ENCODE data around the gene SHROOM3. TPM values are rescaled to one million over a fixed set of nuclear protein-coding genes. Genes with fewer than 3 reads are reported as not detected.
"Not testable (repeated sequence)": the region's sequence is repeated elsewhere in the genome, so short reads cannot be mapped to it uniquely, and the experiment has no call there.

Gene SHROOM3
- total RNA-seq (11.7 TPM), polyA plus RNA-seq (16.6 TPM)

- DNase-seq (ENCODE audit: extremely low spot score), result no peak
- 33% methylated on average over 9 of the region's 9 CpGs for WGBS
- no peak within 1 kb of the TSS for H3K27ac ChIP-seq (ENCODE audit: low read depth)
- no peaks in the 10 kb centered on the region for H3K4me1 ChIP-seq (ENCODE audit: insufficient read depth)
- no peaks in the 10 kb centered on the region for H3K36me3 ChIP-seq (ENCODE audit: insufficient read depth)
- H3K4me3 ChIP-seq (ENCODE audit: low read depth, low read length), result no peak within 1 kb of the TSS
Measured at GRCh38 chr4:76434901-76435527, at the start of gene SHROOM3. SHROOM3 (plus strand) TSS chr4:76435229; CDS start chr4:76436053, 824 bp downstream.

DNA sequence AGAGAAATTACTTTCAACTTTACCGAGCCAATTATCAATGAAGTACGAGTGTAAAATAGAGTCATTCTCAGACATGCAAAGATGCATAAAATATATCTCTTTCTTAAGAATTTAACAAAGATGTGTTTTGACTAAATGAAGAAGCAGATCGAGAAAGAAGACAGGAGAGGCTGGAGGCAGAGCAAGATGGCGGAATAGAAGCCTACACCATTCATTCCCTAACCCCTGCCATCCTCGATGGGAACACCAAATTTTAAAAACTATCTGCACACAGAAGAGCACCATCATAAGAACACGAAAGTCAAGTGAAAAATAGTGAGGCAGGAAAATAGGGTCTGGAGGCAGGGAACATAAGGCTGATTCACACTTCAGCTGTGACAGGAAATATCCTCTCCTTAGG is 49.1 kb upstream of the SHROOM3 start:
- Histone ChIP-seq H3K27ac (ENCODE audit: low read depth) (no peak overlapping the region), H3K4me1 (ENCODE audit: insufficient read depth) (no peaks in the 10 kb centered on the region), H3K4me3 (ENCODE audit: low read depth, low read length) (no peak overlapping the region), H3K36me3 (ENCODE audit: insufficient read depth) (no peaks in the 10 kb centered on the region)
- 93% methylated on average over 6 of the region's 6 CpGs for WGBS
- no peak for DNase-seq (ENCODE audit: extremely low spot score)

DNA sequence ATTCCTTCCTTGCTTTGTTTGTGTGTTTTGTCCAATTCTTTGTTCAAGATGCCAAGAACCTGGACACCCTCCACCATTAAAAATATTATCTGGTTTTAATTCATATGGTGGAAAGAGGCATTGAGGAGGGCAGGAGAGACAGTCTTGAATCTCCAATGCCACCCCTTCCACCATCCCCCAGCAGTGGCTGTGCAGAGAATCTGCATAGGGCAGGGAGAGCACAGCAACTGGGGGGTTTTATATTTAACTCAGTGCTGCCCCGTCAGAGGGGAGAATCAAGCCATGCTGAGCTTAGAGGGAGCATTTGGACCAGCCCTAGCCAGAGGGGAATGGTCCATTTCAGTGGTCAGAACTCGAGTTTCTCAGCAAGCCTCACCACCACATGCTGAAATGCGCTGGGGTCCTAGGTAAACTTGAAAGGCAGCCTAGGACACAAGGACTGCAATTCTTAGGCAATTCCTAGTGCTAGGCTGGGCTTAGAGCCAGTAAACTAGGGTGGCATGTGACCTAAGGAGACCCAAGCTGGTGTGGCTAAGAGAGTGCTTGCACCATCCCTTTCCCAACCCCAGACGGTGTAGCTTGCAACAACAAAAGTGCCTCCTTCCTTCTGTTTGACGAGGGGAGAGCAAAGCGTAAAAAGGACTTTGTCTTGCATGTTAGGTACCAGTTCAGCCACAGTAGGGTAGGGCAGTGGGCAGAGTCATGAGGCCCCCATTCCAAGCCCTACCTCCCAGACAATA is 48.3 kb upstream of the SHROOM3 start:
- no peak for DNase-seq (ENCODE audit: extremely low spot score)
- no peak overlapping the region for H3K27ac ChIP-seq (ENCODE audit: low read depth)
- no peaks in the 10 kb centered on the region for H3K36me3 ChIP-seq (ENCODE audit: insufficient read depth)
- H3K4me1 ChIP-seq (ENCODE audit: insufficient read depth), result no peaks in the 10 kb centered on the region
- H3K4me3 ChIP-seq (ENCODE audit: low read depth, low read length), result no peak overlapping the region
- 91% methylated on average over 6 of the region's 6 CpGs for WGBS

GRCh38 chr4:76388160-76388908 is 46.7 kb upstream of the SHROOM3 start:
- WGBS, result 77% methylated on average over 3 of the region's 3 CpGs
- H3K27ac ChIP-seq (ENCODE audit: low read depth), result no peak overlapping the region
- DNase-seq (ENCODE audit: extremely low spot score), result no peak

GRCh38 chr4:76401654-76402053 is 33.4 kb upstream of the SHROOM3 start:
- WGBS, result 69% methylated on average over 3 of the region's 3 CpGs
- H3K4me3 ChIP-seq (ENCODE audit: low read depth, low read length), result no peak overlapping the region
- no peak overlapping the region for H3K27ac ChIP-seq (ENCODE audit: low read depth)
- DNase-seq (ENCODE audit: extremely low spot score), result no peak
- H3K4me1 ChIP-seq (ENCODE audit: insufficient read depth), result no peaks in the 10 kb centered on the region
- no peaks in the 10 kb centered on the region for H3K36me3 ChIP-seq (ENCODE audit: insufficient read depth)

More at GRCh38 chr4:76388160-76388908, 46.7 kb upstream of the SHROOM3 start:
- H3K4me3 ChIP-seq (ENCODE audit: low read depth, low read length), result no peak overlapping the region
- H3K4me1 ChIP-seq (ENCODE audit: insufficient read depth), result no peaks in the 10 kb centered on the region
- no peaks in the 10 kb centered on the region for H3K36me3 ChIP-seq (ENCODE audit: insufficient read depth)

GRCh38 chr4:76406081-76406480 is 28.9 kb upstream of the SHROOM3 start:
- Histone ChIP-seq H3K4me1 (ENCODE audit: insufficient read depth) (no peaks in the 10 kb centered on the region), H3K36me3 (ENCODE audit: insufficient read depth) (no peaks in the 10 kb centered on the region), H3K27ac (ENCODE audit: low read depth) (no peak overlapping the region), H3K4me3 (ENCODE audit: low read depth, low read length) (no peak overlapping the region)
- WGBS, result 47% methylated on average over 5 of the region's 5 CpGs
- no peak for DNase-seq (ENCODE audit: extremely low spot score)

DNA sequence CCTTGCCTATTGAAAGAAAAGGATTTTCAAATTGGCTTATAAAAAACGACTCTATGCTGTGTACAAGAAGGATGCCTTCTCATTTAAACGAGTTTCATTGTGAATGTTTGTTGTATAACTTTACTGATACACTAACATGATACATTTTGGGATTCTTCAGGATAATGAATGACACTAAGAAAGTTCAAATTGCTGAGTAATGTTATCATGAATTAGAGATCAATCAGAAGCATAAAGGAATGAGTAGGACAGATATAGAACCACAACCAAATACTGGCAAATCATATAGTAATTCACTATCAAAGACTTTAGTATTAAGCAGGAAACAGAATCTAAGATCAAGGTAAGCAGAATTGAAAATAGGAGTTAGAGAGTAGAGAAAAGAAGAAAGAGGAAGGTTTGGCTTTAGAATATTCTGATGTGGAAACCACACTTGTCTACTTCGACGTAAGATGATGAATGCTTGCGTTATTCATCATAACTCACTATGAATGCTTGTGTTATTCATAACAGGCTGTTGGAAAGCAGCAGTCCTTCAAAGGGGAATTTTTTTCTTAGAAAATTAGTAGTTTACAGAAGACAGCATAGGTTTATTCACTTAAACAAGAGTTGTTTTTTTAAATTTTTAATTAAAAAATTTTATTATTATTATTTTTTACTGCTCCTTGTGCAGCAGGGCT is 27.4 kb upstream of the SHROOM3 start:
- Histone ChIP-seq H3K4me1 (ENCODE audit: insufficient read depth) (no peaks in the 10 kb centered on the region), H3K36me3 (ENCODE audit: insufficient read depth) (no peaks in the 10 kb centered on the region), H3K27ac (ENCODE audit: low read depth) (no peak overlapping the region), H3K4me3 (ENCODE audit: low read depth, low read length) (no peak overlapping the region)
- WGBS, result 67% methylated on average over 5 of the region's 5 CpGs
- DNase-seq (ENCODE audit: extremely low spot score), result no peak

- Histone ChIP-seq H3K36me3 (ENCODE audit: insufficient read depth) (no peaks in the 10 kb centered on the region), H3K27ac (ENCODE audit: low read depth) (no peak overlapping the region), H3K4me1 (ENCODE audit: insufficient read depth) (no peaks in the 10 kb centered on the region), H3K4me3 (ENCODE audit: low read depth, low read length) (no peak overlapping the region)
- no peak for DNase-seq (ENCODE audit: extremely low spot score)
- WGBS, result 85% methylated on average over 3 of the region's 3 CpGs
Measured at GRCh38 chr4:76410636-76411035, 24.4 kb upstream of the SHROOM3 start.

- no peaks in the 10 kb centered on the region for H3K36me3 ChIP-seq (ENCODE audit: insufficient read depth)
- H3K27ac ChIP-seq (ENCODE audit: low read depth), result no peak overlapping the region
- no peak overlapping the region for H3K4me3 ChIP-seq (ENCODE audit: low read depth, low read length)
- WGBS, result 45% methylated on average over 18 of the region's 18 CpGs
- no peak for DNase-seq (ENCODE audit: extremely low spot score)
- no peaks in the 10 kb centered on the region for H3K4me1 ChIP-seq (ENCODE audit: insufficient read depth)
Measured at GRCh38 chr4:76420188-76420761, 14.8 kb upstream of the SHROOM3 start.

- H3K4me3 ChIP-seq (ENCODE audit: low read depth, low read length), result peak within 1 kb of the TSS; percentile 41
- H3K36me3 ChIP-seq (ENCODE audit: insufficient read depth), result no peaks in the 10 kb centered on the region
- DNase-seq (ENCODE audit: extremely low spot score), result no peak
- H3K27ac ChIP-seq (ENCODE audit: low read depth), result no peak within 1 kb of the TSS
- WGBS, result 4% methylated on average over 77 of the region's 79 CpGs
- no peaks in the 10 kb centered on the region for H3K4me1 ChIP-seq (ENCODE audit: insufficient read depth)
Measured at GRCh38 chr4:76420762-76421581, 14.1 kb upstream of the SHROOM3 start, which contains the start of gene CCDC158. CCDC158 (minus strand) TSS chr4:76421141; CDS start chr4:76403207, 17,934 bp downstream.

GRCh38 chr4:76423159-76423558 is 11.9 kb upstream of the SHROOM3 start:
- H3K4me3 ChIP-seq (ENCODE audit: low read depth, low read length); H3K4me1 ChIP-seq (ENCODE audit: insufficient read depth); DNase-seq (ENCODE audit: extremely low spot score); H3K36me3 ChIP-seq (ENCODE audit: insufficient read depth); H3K27ac ChIP-seq (ENCODE audit: low read depth): not testable (repeated sequence)
- 93% methylated on average over 24 of the region's 27 CpGs for WGBS

DNA sequence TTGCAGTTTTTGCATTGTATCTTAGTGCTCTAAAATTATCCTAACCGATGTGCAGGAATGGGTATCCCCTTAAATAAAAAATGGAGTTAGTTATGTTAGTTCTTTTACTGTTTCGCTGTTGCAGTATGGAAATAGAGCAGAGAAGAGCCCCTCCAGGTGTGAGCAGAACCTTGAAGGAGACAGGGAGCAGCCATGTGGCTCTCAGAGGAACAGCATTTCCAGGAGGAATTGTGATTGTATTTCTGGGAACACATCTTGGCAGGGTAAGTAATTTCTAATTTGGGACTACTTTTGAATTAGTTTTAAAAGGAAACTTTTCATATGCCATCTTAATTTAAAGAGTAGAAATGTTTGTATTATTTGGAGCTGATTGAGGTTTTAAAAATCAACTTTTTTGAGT is 8.8 kb upstream of the SHROOM3 start:
- no peak for DNase-seq (ENCODE audit: extremely low spot score)
- Histone ChIP-seq H3K4me1 (ENCODE audit: insufficient read depth) (no peaks in the 10 kb centered on the region), H3K36me3 (ENCODE audit: insufficient read depth) (no peaks in the 10 kb centered on the region), H3K27ac (ENCODE audit: low read depth) (no peak overlapping the region), H3K4me3 (ENCODE audit: low read depth, low read length) (no peak overlapping the region)
- WGBS, result 39% methylated on average over 2 of the region's 2 CpGs
